HL-60 (cell line): ENCODE measurements around the gene SORCS2.

ENCODE experiments used
- GABPA ChIP-seq: IDR thresholded peaks from 2 replicates; pipeline ENCODE4 v1.6.1; 2012; ENCODE audit warnings: low read depth
- POLR2AphosphoS5 ChIP-seq: IDR thresholded peaks from 2 replicates; pipeline ENCODE4 v1.6.1; 2012; ENCODE audit warnings: low read depth
- SPI1 ChIP-seq: IDR thresholded peaks from 2 replicates; pipeline ENCODE4 v1.6.1; 2012; ENCODE audit warnings: low read depth, mild to moderate bottlenecking, borderline replicate concordance
- TF ChIP-seq, protein P1 (sequence below): IDR thresholded peaks from one replicate; pipeline ENCODE4 v1.5.1; 2011; ENCODE audit warnings: low read length, control low read depth, inconsistent platforms; ENCODE audit not compliant: insufficient read depth
- TF ChIP-seq, protein P2 (sequence below): IDR thresholded peaks from 2 replicates; pipeline ENCODE4 v1.6.1; 2012; ENCODE audit warnings: low read depth; ENCODE audit not compliant: insufficient replicate concordance

DNA sequence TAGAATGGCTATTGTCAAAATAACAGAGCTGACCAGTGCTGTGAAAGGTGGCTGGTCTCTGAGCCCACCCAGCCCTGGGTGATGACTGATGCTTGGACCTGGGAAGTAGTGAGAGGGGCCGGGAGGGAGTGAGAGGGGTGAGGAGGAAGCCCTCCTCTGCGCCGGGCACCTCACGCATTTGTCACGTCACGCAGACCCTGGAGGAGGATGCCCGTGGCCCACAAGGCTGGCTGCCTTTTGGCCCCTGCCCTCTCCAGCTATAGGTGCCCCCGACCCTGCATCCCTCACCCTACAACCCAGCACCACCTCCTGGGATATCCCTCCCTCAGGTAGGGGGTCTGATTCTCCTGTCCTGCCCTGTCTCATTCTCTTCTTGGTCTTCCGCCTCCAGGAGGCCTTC, 539.9 kb downstream of the SORCS2 start:
- TF ChIP-seq, protein P1, sequence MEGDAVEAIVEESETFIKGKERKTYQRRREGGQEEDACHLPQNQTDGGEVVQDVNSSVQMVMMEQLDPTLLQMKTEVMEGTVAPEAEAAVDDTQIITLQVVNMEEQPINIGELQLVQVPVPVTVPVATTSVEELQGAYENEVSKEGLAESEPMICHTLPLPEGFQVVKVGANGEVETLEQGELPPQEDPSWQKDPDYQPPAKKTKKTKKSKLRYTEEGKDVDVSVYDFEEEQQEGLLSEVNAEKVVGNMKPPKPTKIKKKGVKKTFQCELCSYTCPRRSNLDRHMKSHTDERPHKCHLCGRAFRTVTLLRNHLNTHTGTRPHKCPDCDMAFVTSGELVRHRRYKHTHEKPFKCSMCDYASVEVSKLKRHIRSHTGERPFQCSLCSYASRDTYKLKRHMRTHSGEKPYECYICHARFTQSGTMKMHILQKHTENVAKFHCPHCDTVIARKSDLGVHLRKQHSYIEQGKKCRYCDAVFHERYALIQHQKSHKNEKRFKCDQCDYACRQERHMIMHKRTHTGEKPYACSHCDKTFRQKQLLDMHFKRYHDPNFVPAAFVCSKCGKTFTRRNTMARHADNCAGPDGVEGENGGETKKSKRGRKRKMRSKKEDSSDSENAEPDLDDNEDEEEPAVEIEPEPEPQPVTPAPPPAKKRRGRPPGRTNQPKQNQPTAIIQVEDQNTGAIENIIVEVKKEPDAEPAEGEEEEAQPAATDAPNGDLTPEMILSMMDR, result no peak
- TF ChIP-seq POLR2AphosphoS5 (no peak), GABPA (no peak), SPI1 (no peak)
- TF ChIP-seq, protein P2, sequence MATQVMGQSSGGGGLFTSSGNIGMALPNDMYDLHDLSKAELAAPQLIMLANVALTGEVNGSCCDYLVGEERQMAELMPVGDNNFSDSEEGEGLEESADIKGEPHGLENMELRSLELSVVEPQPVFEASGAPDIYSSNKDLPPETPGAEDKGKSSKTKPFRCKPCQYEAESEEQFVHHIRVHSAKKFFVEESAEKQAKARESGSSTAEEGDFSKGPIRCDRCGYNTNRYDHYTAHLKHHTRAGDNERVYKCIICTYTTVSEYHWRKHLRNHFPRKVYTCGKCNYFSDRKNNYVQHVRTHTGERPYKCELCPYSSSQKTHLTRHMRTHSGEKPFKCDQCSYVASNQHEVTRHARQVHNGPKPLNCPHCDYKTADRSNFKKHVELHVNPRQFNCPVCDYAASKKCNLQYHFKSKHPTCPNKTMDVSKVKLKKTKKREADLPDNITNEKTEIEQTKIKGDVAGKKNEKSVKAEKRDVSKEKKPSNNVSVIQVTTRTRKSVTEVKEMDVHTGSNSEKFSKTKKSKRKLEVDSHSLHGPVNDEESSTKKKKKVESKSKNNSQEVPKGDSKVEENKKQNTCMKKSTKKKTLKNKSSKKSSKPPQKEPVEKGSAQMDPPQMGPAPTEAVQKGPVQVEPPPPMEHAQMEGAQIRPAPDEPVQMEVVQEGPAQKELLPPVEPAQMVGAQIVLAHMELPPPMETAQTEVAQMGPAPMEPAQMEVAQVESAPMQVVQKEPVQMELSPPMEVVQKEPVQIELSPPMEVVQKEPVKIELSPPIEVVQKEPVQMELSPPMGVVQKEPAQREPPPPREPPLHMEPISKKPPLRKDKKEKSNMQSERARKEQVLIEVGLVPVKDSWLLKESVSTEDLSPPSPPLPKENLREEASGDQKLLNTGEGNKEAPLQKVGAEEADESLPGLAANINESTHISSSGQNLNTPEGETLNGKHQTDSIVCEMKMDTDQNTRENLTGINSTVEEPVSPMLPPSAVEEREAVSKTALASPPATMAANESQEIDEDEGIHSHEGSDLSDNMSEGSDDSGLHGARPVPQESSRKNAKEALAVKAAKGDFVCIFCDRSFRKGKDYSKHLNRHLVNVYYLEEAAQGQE, result no peak
